ENCODE measurements around the gene TEPSIN. TPM values are rescaled to one million over a fixed set of nuclear protein-coding genes. Genes with fewer than 3 reads are reported as not detected.

The TEPSIN gene
- total RNA-seq, 1 experiment from 2014 or later: 38.8 TPM

GRCh38 chr17:81194225-81194760 lies 44.6 kb downstream of the TEPSIN start:
- no CpG with 5 or more reads among the region's 21 CpGs for WGBS (ENCODE audit: extremely low coverage, insufficient read length, low lambda C conversion rate)
- Histone ChIP-seq H2AFZ (ENCODE audit: low read length) (no peak overlapping the region), H3K27ac (ENCODE audit: insufficient read length, low read depth, low read length) (no peak overlapping the region), H2BK120ac (ENCODE audit: low read depth, low read length, poor library complexity, severe bottlenecking) (no peak overlapping the region), H4K20me1 (ENCODE audit: control insufficient read depth, insufficient read depth, insufficient read length) (no peaks in the 10 kb centered on the region), H4K5ac (ENCODE audit: insufficient read length, low read depth, low read length) (no peak overlapping the region), H3K4me1 (ENCODE audit: insufficient read depth, low read length) (no peaks in the 10 kb centered on the region), H4K91ac (ENCODE audit: insufficient read length, low read depth, low read length) (no peak overlapping the region), H3K56ac (ENCODE audit: insufficient read length, low read depth, low read length) (no peak overlapping the region), H4K8ac (replicated peaks; ENCODE audit: insufficient read length, low read depth, low read length) (no peak overlapping the region), H3K79me1 (ENCODE audit: insufficient read depth, low read depth, low read length, poor library complexity, severe bottlenecking) (no peaks in the 10 kb centered on the region), H3K79me2 (ENCODE audit: insufficient read depth, low read length) (no peaks in the 10 kb centered on the region), H3K18ac (ENCODE audit: insufficient read length, low read depth, low read length) (no peak overlapping the region), H3K27me3 (ENCODE audit: insufficient read depth, low read length) (no peaks in the 10 kb centered on the region), H2BK20ac (ENCODE audit: low read depth, low read length, poor library complexity, severe bottlenecking) (no peak overlapping the region), H3T11ph (ENCODE audit: low read length) (no peak overlapping the region), H3K9me3 (ENCODE audit: control insufficient read depth, low read depth, low read length) (no peaks in the 10 kb centered on the region), H2BK12ac (ENCODE audit: insufficient read length, low read depth, low read length) (no peak overlapping the region), H2BK15ac (ENCODE audit: low read depth, low read length) (no peak overlapping the region), H2AK5ac (ENCODE audit: insufficient read length, low read length) (no peak overlapping the region), H3K9ac (ENCODE audit: extremely low read depth, insufficient read length, low read length) (no peak overlapping the region), H3K23me2 (ENCODE audit: insufficient read length, low read depth, low read length, poor library complexity, severe bottlenecking) (no peaks in the 10 kb centered on the region), H3K4ac (ENCODE audit: low read depth, low read length) (no peak overlapping the region), H3K14ac (ENCODE audit: insufficient read depth, low read length) (no peak overlapping the region), H3K4me2 (ENCODE audit: insufficient read depth, insufficient read length, low read length) (no peak overlapping the region), H2BK5ac (ENCODE audit: insufficient read length, low read length) (no peak overlapping the region), H3K23ac (ENCODE audit: insufficient read length, low read depth, low read length) (no peak overlapping the region)
- no peak overlapping the region for H3K27ac Mint-ChIP-seq
- peaks cover 0 to 14% (median 4%) of the 10 kb centered on the region in 3 experiments; a peak in 5 of 7 replicates for H3K36me3 Mint-ChIP-seq (ENCODE audit: insufficient read depth in 1 of 3, low read depth in 3 of 3)
- H3K9me3 Mint-ChIP-seq: no peaks in the 10 kb centered on the region
- H3K4me3 Mint-ChIP-seq: no peak overlapping the region
- H3K4me1 Mint-ChIP-seq: no peaks in the 10 kb centered on the region
- no peaks in the 10 kb centered on the region for H3K27me3 Mint-ChIP-seq (ENCODE audit: low read depth)
- no peak for TF ChIP-seq CTCF (conservative IDR thresholded peaks at IDR 0.05)
- DNase-seq: no peak
